ENCODE measurements around the gene IQSEC1.

Gene IQSEC1

GRCh38 chr3:13034109-13034800, 39.0 kb downstream of the IQSEC1 start:
- no peak for TF ChIP-seq CTCF (IDR thresholded peaks at IDR 0.05)
- intact Hi-C loops (cut with DNase I; ENCODE audit: low total_unique reads) = no loop called here
- Histone ChIP-seq H3K4me3 (no peak overlapping the region), H3K4me1 (peaks cover 0 to 9% (median 7%) of the 10 kb centered on the region in 4 donors), H3K27ac (no peak overlapping the region), H3K36me3 (no peaks in the 10 kb centered on the region), H3K27me3 (no peaks in the 10 kb centered on the region), H3K9me3 (no peaks in the 10 kb centered on the region)
- DNase-seq = no peak

GRCh38 chr3:13032206-13032605, 41.0 kb downstream of the IQSEC1 start:
- TF ChIP-seq CTCF (IDR thresholded peaks at IDR 0.05) = no peak
- H3K36me3 ChIP-seq = no peaks in the 10 kb centered on the region
- no peak overlapping the region for H3K27ac ChIP-seq
- no peaks in the 10 kb centered on the region for H3K9me3 ChIP-seq
- H3K27me3 ChIP-seq = no peaks in the 10 kb centered on the region
- peaks cover 0 to 9% (median 7%) of the 10 kb centered on the region in 4 donors for H3K4me1 ChIP-seq
- no peak for DNase-seq
- no peak overlapping the region for H3K4me3 ChIP-seq
- intact Hi-C loops (cut with DNase I; ENCODE audit: low total_unique reads) = no loop called here

- Histone ChIP-seq H3K27ac (no peak overlapping the region), H3K36me3 (no peaks in the 10 kb centered on the region), H3K27me3 (no peaks in the 10 kb centered on the region), H3K9me3 (no peaks in the 10 kb centered on the region), H3K4me3 (no peak overlapping the region), H3K4me1 (peaks cover 0 to 9% (median 7%) of the 10 kb centered on the region in 4 donors)
- TF ChIP-seq CTCF (IDR thresholded peaks at IDR 0.05) = no peak
- intact Hi-C loops (cut with DNase I; ENCODE audit: low total_unique reads) = no loop called here
- DNase-seq = no peak
Observed at GRCh38 chr3:13031621-13032020, 41.6 kb downstream of the IQSEC1 start.

GRCh38 chr3:13030684-13031083, 42.5 kb downstream of the IQSEC1 start:
- intact Hi-C loops (cut with DNase I; ENCODE audit: low total_unique reads) = no loop called here
- H3K36me3 ChIP-seq = no peaks in the 10 kb centered on the region
- H3K27me3 ChIP-seq = no peaks in the 10 kb centered on the region
- no peak overlapping the region for H3K4me3 ChIP-seq
- peaks cover 0 to 9% (median 7%) of the 10 kb centered on the region in 4 donors for H3K4me1 ChIP-seq
- no peak for DNase-seq
- TF ChIP-seq CTCF (IDR thresholded peaks at IDR 0.05) = no peak
- no peaks in the 10 kb centered on the region for H3K9me3 ChIP-seq
- H3K27ac ChIP-seq = no peak overlapping the region

GRCh38 chr3:13028010-13028821, 45.0 kb downstream of the IQSEC1 start:
- Histone ChIP-seq H3K4me3 (no peak overlapping the region), H3K27me3 (no peaks in the 10 kb centered on the region), H3K9me3 (no peaks in the 10 kb centered on the region), H3K4me1 (peaks cover 0 to 13% (median under 1%) of the 10 kb centered on the region in 4 donors), H3K27ac (no peak overlapping the region), H3K36me3 (no peaks in the 10 kb centered on the region)
- no peak for DNase-seq
- intact Hi-C loops (cut with DNase I; ENCODE audit: low total_unique reads) = no loop called here
- no peak for TF ChIP-seq CTCF (IDR thresholded peaks at IDR 0.05)
